K562 (cell line): ENCODE measurements around the gene ENTPD6. TPM values are rescaled to one million over a fixed set of nuclear protein-coding genes. Genes with fewer than 3 reads are reported as not detected.
A peak's percentile ranks its signal among the peaks of the same experiment; 100 is the strongest.

ENCODE experiments used
- ARNT ChIP-seq, 2 experiments: fragments of 450-650 bp; IDR thresholded peaks; 2 replicates each; pipeline ENCODE4 v1.6.1; 2016; ENCODE audit warnings: mild to moderate bottlenecking in 1 of 2
- CCNT2 ChIP-seq: IDR thresholded peaks from 2 replicates; pipeline ENCODE4 v1.6.1; 2011; ENCODE audit warnings: borderline replicate concordance, low read depth, mild to moderate bottlenecking, moderate library complexity, mixed read lengths, low read length; ENCODE audit not compliant: insufficient read length; ENCODE audit errors: extremely low read depth
- EP400 ChIP-seq: fragments of 450-650 bp; IDR thresholded peaks from 2 replicates; pipeline ENCODE4 v1.6.1; 2017; ENCODE audit warnings: antibody characterized with exemption, mild to moderate bottlenecking, moderate library complexity
- MYC ChIP-seq, 2 experiments: fragments of 250-450 bp in 1 of 2; sonication (Bioruptor Pico) in 1 of 2; IDR thresholded peaks; 2 replicates each; pipeline versions ENCODE4 v1.5.1 to v1.6.1; 2012 to 2021; ENCODE audit warnings: low read depth in 2 of 2, borderline replicate concordance in 1 of 2, improper control_type of control experiment in 1 of 2, low read length in 1 of 2, mild to moderate bottlenecking in 1 of 2, moderate library complexity in 1 of 2
- NCOA1 ChIP-seq: fragments of 450-650 bp; IDR thresholded peaks from 2 replicates; pipeline ENCODE4 v1.6.1; 2016; ENCODE audit warnings: low read depth
- POLR2B ChIP-seq: fragments of 450-650 bp; IDR thresholded peaks from 2 replicates; pipeline ENCODE4 v1.6.1; 2018; ENCODE audit warnings: low read depth; ENCODE audit not compliant: partially characterized antibody
- PTTG1 ChIP-seq: fragments of 450-650 bp; IDR thresholded peaks from 2 replicates; pipeline ENCODE4 v1.6.1; 2016; ENCODE audit warnings: low read depth, mild to moderate bottlenecking, missing genetic modification characterization, missing compliant biosample characterization
- RB1 ChIP-seq: fragments of 450-650 bp; IDR thresholded peaks from 2 replicates; pipeline ENCODE4 v1.6.1; 2017; ENCODE audit warnings: low read depth, mild to moderate bottlenecking
- TARDBP ChIP-seq: fragments of 450-650 bp; IDR thresholded peaks from 2 replicates; pipeline ENCODE4 v1.6.1; 2016
- YY1 ChIP-seq, 3 experiments: IDR thresholded peaks; 2 replicates each; pipeline ENCODE4 v1.6.1; 2011; ENCODE audit warnings: low read length in 2 of 3, mild to moderate bottlenecking in 2 of 3, moderate library complexity in 2 of 3, borderline replicate concordance in 1 of 3, control low read depth in 1 of 3, low read depth in 1 of 3; ENCODE audit not compliant: insufficient read depth in 3 of 3, insufficient replicate concordance in 2 of 3, control insufficient read depth in 1 of 3, insufficient read length in 1 of 3; ENCODE audit errors: extremely low read depth in 1 of 3
- polyA plus RNA-seq, 8 experiments: library from polyadenylated mRNA; depleted of rRNA in 4 of 8; stranded (reverse) in 5 of 8; unstranded in 3 of 8; fragments of >200 nt; fragmentation: Nextera tagmentation in 2 of 8; fragmentation: Illumina TruSeq in 1 of 8; extraction: Ambion mirVana in 2 of 8; extraction: Trizol in 1 of 8; gene quantifications; 2 replicates each; pipeline versions ENCODE4 v1.2.1 to v1.2.3, GENCODE V29; 2011 to 2014; ENCODE audit warnings: inconsistent platforms in 1 of 8, missing spikeins in 1 of 8
- total RNA-seq, 7 experiments: library from RNA; depleted of rRNA in 6 of 7; stranded (reverse); fragments of >200 nt in 6 of 7; fragmentation: Illumina TruSeq in 2 of 7; extraction: Trizol in 2 of 7; gene quantifications; 2 replicates each; pipeline versions ENCODE4 v1.2.1 to v1.2.3, GENCODE V29; 2011 to 2021; ENCODE audit warnings: low replicate concordance in 1 of 7
- TF ChIP-seq, protein P1 (sequence below): fragments of 250-450 bp; sonication (Bioruptor Pico); IDR thresholded peaks from 2 replicates; pipeline ENCODE4 v1.4.0; 2020; ENCODE audit warnings: mild to moderate bottlenecking
- TF ChIP-seq, protein P2 (sequence below): fragments of 450-650 bp; IDR thresholded peaks from 2 replicates; pipeline ENCODE4 v1.6.1; 2016; ENCODE audit warnings: low read depth

The ENTPD6 gene
- total and polyA plus RNA-seq, 9 of the 15 experiments (the other 6 are each of a cell fraction or from before 2014, with no cell fraction given): 0.82 to 36.8 (median 22.4) TPM

DNA sequence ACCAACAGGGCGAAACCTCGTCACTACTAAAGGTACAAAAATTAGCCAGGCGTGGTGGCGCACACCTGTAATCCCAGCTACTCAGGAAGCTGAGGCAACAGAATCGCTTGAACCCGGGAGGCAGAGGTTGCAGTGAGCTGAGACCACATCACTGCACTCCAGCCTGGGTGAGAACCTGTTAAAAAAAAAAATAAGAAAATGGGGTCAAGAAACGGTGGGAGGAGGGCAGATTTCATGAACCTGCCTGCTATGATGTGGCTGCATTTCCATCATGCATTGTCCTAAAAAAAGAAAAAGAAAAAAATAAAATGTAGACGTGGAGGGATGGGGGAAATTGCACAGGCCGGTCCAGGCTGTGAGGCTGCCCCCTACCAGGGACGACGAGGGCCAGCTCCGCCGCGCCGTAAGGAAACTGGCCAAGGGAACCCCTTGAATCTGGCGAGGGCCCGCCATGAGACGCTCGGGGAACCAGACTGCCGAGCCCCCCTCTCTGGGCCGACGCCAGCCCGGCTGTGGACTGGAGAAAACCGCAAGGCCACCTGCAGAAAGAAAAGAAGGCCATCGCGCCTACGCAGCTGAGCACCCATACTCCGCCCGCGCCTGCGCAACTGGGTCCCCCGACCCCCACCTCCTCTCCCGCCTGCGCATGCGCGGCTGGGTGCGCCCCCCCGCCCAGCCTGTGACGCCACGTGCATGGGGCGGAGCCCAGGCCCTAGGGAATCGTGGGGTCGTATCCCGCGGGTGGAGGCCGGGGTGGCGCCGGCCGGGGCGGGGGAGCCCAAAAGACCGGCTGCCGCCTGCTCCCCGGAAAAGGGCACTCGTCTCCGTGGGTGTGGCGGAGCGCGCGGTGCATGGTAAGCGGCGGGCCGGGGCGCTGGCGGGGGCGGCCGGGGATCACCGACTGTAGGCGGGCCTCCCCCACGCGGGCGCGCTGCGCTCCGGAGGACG is at the start of gene ENTPD6 (continued):
- peak in 1 of 3 experiments; percentile 34 for TF ChIP-seq YY1 (IDR thresholded peaks at IDR 0.05; ENCODE audit: borderline replicate concordance in 1 of 3, control insufficient read depth in 1 of 3, extremely low read depth in 1 of 3, insufficient read depth in 3 of 3, insufficient read length in 1 of 3, insufficient replicate concordance in 2 of 3, low read depth in 1 of 3, low read length in 2 of 3)
- no peak for TF ChIP-seq PTTG1
- peak; percentile 31; the same call in 1 of the 2 replicates for TF ChIP-seq RB1
- TF ChIP-seq, protein P1, sequence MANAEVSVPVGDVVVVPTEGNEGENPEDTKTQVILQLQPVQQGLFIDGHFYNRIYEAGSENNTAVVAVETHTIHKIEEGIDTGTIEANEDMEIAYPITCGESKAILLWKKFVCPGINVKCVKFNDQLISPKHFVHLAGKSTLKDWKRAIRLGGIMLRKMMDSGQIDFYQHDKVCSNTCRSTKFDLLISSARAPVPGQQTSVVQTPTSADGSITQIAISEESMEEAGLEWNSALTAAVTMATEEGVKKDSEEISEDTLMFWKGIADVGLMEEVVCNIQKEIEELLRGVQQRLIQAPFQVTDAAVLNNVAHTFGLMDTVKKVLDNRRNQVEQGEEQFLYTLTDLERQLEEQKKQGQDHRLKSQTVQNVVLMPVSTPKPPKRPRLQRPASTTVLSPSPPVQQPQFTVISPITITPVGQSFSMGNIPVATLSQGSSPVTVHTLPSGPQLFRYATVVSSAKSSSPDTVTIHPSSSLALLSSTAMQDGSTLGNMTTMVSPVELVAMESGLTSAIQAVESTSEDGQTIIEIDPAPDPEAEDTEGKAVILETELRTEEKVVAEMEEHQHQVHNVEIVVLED: peak; percentile 22; the same call in 1 of the 2 replicates
- peak; percentile 83 for TF ChIP-seq POLR2B
- peak; percentile 79 for TF ChIP-seq EP400
- TF ChIP-seq CCNT2: peak; percentile 48
- TF ChIP-seq, protein P2, sequence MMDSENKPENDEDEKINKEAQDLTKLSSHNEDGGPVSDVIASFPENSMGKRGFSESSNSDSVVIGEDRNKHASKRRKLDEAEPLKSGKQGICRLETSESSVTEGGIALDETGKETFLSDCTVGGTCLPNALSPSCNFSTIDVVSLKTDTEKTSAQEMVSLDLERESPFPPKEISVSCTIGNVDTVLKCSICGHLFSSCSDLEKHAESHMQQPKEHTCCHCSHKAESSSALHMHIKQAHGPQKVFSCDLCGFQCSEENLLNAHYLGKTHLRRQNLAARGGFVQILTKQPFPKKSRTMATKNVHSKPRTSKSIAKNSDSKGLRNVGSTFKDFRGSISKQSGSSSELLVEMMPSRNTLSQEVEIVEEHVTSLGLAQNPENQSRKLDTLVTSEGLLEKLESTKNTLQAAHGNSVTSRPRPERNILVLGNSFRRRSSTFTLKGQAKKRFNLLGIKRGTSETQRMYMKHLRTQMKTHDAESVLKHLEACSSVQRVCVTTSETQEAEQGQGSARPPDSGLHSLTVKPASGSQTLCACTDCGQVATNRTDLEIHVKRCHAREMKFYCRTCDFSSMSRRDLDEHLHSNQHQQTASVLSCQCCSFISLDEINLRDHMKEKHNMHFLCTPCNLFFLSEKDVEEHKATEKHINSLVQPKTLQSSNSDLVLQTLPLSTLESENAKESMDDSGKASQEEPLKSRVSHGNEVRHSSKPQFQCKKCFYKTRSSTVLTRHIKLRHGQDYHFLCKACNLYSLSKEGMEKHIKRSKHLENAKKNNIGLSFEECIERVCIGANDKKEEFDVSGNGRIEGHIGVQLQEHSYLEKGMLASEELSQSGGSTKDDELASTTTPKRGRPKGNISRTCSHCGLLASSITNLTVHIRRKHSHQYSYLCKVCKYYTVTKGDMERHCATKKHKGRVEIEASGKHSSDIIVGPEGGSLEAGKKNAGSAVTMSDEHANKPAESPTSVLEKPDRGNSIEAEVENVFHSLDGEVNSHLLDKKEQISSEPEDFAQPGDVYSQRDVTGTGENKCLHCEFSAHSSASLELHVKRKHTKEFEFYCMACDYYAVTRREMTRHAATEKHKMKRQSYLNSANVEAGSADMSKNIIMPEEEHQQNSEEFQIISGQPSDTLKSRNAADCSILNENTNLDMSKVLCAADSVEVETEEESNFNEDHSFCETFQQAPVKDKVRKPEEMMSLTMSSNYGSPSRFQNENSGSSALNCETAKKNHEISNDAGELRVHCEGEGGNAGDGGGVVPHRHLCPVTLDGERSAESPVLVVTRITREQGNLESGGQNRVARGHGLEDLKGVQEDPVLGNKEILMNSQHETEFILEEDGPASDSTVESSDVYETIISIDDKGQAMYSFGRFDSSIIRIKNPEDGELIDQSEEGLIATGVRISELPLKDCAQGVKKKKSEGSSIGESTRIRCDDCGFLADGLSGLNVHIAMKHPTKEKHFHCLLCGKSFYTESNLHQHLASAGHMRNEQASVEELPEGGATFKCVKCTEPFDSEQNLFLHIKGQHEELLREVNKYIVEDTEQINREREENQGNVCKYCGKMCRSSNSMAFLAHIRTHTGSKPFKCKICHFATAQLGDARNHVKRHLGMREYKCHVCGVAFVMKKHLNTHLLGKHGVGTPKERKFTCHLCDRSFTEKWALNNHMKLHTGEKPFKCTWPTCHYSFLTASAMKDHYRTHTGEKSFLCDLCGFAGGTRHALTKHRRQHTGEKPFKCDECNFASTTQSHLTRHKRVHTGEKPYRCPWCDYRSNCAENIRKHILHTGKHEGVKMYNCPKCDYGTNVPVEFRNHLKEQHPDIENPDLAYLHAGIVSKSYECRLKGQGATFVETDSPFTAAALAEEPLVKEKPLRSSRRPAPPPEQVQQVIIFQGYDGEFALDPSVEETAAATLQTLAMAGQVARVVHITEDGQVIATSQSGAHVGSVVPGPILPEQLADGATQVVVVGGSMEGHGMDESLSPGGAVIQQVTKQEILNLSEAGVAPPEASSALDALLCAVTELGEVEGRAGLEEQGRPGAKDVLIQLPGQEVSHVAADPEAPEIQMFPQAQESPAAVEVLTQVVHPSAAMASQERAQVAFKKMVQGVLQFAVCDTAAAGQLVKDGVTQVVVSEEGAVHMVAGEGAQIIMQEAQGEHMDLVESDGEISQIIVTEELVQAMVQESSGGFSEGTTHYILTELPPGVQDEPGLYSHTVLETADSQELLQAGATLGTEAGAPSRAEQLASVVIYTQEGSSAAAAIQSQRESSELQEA: peak; percentile 68; the same call in 1 of the 2 replicates
- TF ChIP-seq MYC (IDR thresholded peaks at IDR 0.05; ENCODE audit: low read depth, low read length): peak; percentile 77
- TF ChIP-seq MYC (CRISPR knock-in tag; IDR thresholded peaks at IDR 0.05; ENCODE audit: borderline replicate concordance, low read depth): no peak
- no peak for TF ChIP-seq TARDBP
- no peak for TF ChIP-seq ARNT (IDR thresholded peaks at IDR 0.05)
- no peak for TF ChIP-seq NCOA1
